ENCODE results near the gene PCBP3.

- TF ChIP-seq POLR2A (IDR thresholded peaks at IDR 0.05; ENCODE audit: low read depth, low read length) = no peak
- TF ChIP-seq TAF1 (IDR thresholded peaks at IDR 0.05; ENCODE audit: borderline replicate concordance, low read depth, low read length) = no peak
- TF ChIP-seq POLR2AphosphoS5 (IDR thresholded peaks at IDR 0.05; ENCODE audit: low read depth, low read length) = no peak
Observed at GRCh38 chr21:45962531-45963231, 319.2 kb downstream of the PCBP3 start.
